Measurements from ENCODE around the gene GRXCR2.

GRCh38 chr5:145921211-145921610, 48.4 kb upstream of the GRXCR2 start:
- TF ChIP-seq CTCF (IDR thresholded peaks at IDR 0.05) (no peak), POLR2AphosphoS5 (IDR thresholded peaks at IDR 0.05) (no peak), EP300 (IDR thresholded peaks at IDR 0.05) (no peak), POLR2A (IDR thresholded peaks at IDR 0.05; ENCODE audit: low read depth) (no peak)

All from esophagus muscularis mucosa (tissue), 4 donors.